Raji (cell line): ENCODE data around the gene RAD51B.

ENCODE experiments used
- POLR2A ChIP-seq: IDR thresholded peaks from 2 replicates; pipeline ENCODE4 v1.6.1; 2011; ENCODE audit warnings: low read depth, low read length, control low read depth; ENCODE audit not compliant: insufficient read depth

The RAD51B gene

GRCh38 chr14:68111097-68111852, 291.7 kb downstream of the RAD51B start:
- TF ChIP-seq POLR2A, result no peak

GRCh38 chr14:68111853-68112270, 292.3 kb downstream of the RAD51B start:
- no peak for TF ChIP-seq POLR2A

DNA sequence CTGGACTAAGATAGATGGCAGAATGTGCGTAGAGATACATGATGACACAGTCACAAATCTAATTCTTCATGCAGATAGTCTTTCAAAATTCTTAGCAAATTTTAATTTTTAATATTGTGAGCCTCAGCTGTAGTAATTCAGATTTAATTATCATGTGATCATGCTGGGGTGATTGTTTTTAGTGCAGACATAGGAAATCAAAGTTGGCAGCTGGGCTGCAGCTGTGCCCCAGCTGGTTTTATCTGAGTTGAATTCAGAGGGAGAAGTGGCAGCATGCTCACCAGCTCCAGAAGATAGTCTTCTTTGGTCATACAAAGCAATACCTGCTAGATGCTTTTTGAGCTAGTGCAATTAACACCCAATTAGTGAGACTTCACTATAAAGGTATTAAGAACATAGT, 292.9 kb downstream of the RAD51B start:
- no peak for TF ChIP-seq POLR2A

DNA sequence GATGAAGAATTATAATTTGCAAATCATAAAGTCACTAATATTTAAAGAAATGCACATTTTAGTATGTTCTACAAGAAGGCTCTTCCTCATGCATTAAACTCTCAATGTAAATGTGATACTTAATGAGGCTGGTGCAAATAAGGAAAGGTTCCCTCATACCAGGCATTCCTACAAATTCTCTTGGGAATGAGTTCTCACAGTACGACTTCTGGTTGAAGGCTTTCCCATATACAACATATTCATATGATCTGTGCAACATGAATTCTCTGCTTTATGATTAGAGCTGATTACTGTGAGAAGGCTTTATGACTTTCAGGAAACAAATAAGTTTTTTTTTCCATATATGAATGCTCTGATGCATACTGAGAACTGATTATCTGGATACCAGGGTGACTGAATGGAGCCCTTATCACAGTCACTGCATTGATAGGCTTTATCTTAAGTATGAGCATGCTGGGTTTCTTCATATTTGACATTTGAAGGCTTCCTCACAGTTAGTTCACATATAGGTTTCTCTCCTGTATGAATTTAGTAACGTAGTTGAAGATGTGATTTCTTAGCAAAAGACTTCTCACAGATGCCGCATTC, 293.9 kb downstream of the RAD51B start:
- no peak for TF ChIP-seq POLR2A

DNA sequence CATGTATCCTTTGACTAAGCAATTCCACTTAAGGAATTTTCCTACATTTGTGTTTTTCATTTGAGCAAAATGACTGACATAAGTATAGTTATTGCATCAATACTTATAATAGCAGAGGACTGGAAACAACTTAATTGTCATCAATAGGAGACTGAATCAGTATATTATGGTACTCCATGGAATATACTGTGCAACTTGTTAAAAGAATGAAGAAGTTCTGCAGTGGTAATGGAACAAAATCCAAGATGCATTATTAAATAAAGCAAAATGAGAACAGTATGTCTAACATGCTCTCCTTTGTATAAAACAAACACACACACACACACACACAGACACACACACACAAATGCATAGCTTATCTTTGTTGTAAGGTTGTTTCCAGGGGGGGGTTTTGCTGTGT, 303.1 kb downstream of the RAD51B start:
- TF ChIP-seq POLR2A, result no peak

GRCh38 chr14:68124050-68124449, 304.5 kb downstream of the RAD51B start:
- TF ChIP-seq POLR2A, result no peak

DNA sequence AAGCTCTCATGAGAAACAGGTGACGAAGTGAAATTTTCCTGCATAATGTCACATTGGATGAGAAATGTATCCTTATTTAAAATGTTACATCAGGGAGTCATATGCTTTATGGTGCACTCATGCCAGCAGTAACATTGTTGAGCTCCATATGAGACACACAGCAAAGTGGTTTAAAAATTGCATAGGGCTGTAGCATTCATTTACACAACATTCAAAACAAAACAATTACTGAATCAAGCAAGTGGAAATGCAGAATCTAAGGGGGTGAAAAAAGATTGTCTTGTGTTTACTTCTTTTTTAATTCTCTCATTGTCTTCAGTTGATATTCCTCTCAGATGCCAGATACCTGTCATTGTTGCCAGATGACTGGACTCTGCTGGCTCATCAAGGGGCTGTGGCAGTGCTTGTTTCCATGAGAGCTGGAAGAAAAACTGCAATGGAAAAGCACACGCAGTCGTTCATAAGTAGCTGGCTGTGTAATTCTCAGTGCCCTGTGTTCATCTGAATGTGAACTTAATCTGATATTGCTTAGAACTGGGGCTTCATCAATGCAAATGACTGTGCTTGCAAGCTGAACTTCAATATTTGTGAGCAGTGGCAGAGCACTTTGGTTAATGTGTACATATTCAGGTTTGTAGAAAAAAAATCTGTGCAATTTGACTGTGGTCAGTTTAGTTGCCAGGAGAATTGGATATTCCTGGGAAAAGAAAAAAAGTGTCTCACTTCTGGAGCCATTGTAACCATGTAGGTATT, 305.6 kb downstream of the RAD51B start:
- no peak for TF ChIP-seq POLR2A

- no peak for TF ChIP-seq POLR2A
Observed at GRCh38 chr14:68127166-68127565, 307.6 kb downstream of the RAD51B start.

DNA sequence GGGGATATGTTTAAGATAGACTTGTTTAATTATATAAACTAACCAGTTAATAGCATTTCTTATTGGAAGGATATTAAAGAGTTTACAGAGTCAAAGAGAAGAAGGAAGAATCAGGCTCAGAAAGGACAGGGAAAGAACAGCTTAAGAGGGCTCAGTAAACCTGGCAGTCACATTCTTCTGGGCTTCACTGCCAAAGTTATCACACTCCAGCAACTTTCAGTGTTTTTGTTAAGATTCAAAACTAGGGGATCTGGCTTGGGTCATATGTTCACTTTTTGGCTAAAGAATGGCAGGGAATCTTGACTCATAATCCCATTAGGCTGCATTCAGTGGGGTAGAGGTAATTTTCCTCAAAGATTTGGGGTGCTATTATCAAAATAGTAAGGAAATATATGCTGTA, 312.3 kb downstream of the RAD51B start:
- no peak for TF ChIP-seq POLR2A

DNA sequence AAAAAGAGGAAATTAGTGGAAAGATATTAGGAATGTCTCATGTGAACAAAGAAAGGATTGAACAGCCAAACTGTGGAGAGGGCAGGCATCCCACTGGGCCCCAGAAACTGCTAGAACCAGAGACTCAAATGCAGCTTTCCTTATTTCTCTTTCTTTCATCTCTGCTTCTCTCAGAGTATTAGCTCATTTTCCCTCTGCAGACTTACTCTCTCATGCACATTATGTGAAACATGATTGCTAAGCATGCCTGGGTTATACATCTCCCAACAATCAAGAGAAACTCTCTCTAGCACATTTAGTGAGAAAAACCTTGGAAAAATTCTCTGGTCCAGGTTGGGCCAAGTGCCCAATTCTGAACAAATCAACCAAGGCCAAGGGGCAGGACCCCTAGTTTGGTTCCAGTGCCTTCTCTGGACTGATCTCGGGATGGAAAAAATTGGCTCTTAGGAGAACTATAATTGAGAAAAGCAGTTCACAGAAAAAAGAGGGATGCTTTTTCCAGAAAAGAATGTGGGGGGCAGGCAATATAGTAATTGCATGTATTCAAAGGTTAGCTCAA, 313.1 kb downstream of the RAD51B start:
- no peak for TF ChIP-seq POLR2A

GRCh38 chr14:68133856-68134255, 314.3 kb downstream of the RAD51B start:
- no peak for TF ChIP-seq POLR2A

DNA sequence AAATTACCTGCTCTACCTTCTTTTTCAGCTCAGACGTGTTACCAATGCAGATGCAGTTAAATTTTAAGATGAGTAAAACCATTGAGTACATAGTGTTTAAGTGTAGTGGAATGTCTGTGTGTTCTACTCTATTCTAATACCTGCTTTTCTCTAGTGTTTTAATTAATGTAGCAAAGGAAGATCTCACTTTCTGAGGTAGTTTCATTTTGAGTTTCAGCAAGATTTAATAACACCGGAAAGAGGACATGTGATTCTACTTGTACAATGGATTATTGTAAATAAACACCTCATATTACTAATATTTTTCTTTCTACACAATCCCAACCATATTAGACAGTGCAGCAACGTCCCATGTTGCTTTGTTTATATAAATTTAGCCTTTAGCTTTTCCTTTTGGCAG, 315.4 kb downstream of the RAD51B start:
- no peak for TF ChIP-seq POLR2A

GRCh38 chr14:68135566-68135965, 316.0 kb downstream of the RAD51B start:
- TF ChIP-seq POLR2A, result no peak

DNA sequence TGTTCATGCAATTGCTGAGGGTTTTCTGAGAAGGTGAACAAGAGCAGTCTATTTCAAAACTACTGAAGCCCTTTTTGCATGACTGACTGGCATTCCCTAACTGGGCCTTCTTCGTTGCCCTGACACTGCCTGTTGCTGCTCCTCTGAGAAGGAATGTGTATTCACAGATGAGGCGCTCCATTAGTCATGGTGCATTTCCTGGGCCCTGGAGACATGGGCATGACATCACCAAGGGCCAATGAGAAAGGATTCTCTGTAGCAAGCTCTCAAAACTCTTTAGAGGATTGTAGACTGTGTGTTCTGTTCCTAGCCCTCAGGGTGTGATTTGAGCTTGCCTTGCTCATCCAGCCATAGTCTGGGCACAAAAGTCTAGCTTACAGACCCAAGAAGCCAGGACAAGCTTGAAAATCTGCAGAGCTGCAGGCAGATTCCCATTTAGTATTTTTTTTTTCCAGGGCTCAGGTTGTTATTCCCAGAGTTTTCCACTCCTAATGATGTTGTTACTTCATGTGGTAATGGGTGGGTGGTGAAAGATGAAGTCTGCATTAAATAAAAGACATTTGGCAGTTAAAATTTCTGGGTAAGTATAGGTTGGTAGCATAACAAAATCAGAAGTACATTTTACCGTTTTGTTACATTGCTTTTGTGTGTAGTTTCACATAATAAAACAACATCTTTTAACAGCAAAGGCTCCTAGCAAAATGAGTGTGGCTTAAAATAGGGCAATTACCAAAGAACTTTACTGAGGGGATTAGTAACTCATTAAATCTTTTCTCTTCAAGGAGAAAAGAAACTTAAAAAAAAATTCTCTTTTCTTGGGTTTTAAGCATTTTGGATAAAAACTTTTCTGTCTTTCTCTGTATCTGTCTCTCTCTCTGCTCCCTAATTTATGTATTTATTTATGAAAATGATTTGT, 318.4 kb downstream of the RAD51B start:
- TF ChIP-seq POLR2A, result no peak
